HG02588 (cell line): Measurements from ENCODE around the gene PLCB2.

Experiments
- ATAC-seq: cut with Tn5 transposase; IDR thresholded peaks from one replicate; pipeline ENCODE4 v1.9.1; 2021; ENCODE audit warnings: mild to moderate bottlenecking, moderate library complexity; ENCODE audit not compliant: unreplicated experiment

The PLCB2 gene

DNA sequence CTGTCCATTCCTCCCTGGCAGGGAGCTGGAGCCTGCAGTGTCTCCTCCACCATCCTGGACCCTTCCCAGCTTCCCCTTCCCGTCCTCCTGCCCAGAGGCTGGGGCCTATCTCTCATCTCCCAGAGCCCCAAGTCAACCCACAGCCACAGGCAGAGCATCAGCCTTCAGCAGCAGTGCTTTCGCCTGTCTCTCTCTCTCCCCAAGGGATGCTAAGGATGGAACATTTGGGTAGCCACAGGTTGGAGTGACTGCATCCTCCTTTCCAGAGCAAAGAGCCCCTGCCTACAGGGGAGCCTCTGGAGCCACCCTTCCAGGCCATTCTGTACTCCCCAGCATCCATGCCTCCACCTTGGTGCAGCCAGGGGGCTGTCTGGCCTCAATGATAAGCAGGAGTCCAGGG, 4.2 kb downstream of the PLCB2 start:
- no peak for ATAC-seq

DNA sequence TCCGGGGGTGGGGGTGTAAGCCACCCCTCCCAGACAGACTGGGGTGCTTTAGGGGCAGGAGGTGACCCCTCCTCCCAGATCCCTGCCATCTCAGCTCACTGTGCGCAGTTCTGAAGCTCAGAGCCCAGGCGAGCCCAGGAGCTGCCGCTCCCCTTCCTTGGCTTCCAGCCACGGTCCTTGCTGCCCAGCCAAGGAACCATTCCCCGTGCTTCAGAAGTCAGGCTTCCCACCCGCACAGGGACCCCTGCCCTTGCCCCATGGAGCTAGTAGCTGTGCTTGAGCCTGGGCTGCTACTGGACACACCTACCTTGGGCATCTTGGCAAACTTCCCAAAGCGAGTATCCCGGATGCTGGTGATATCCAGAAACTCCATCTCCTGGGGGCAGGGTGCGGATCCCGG, 4.8 kb downstream of the PLCB2 start:
- no peak for ATAC-seq

DNA sequence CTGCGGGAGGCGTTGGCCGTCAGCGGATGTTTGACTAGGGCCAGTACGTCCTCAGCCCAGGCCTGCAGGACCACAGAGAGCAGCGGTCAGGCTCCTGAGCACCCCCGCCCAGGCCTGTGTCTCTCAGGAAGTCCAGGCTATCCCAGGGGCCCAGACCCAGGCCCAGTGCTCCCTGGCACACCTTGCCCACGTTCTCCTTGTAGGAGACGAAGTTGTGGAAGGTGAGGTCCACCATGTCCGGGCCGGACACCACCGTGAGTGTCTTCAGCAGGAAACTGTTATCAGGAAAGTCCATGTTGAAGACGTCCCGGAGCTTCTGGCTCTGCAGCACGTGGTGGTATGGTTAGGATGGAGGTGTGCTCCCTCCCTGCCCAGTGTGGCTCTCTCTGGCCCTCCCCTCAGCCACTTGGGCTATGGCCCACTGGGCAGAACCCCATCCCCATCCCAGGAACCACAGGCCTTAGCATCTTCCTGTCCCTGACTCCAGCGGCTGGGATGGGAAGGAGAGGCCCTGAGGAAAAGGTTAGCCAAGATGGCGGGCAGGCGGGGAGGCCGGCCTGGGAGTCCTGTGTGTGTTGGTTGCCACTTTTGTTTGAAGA, 5.3 kb downstream of the PLCB2 start:
- no peak for ATAC-seq

DNA sequence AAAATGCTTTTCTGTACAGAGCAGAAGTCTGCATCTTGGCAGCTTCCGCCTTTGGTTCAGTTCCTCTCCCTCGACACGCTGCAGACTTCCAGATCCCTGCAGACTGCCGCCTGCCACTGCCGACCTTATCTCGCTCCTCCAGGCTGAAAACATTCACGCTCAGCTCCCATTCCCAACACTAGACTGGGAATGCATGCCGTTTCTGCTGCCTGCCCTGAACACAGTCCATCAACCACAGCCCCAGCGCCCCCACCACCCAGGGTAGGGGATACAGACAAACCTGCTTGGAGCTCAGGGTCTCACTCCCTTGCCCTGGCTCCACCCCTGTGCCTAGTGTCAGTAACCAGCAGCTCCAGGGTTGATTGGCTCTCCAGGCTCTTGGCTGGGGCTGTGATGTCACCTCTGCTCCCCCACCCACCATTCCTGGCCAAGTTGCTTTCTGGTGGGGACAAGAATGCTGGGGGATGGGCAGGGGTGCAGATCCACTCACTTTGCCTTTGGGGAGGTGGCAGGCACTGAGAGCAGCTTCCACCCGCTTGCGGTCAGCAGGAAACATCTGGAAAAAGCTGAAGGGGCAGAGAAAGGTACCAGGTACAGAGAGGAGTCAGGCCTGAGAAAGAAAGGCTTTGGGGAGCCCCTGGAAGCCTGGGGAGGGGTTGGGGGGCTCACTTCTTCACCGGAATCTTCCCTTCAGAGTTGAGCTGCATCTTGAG, 6.1 kb downstream of the PLCB2 start:
- ATAC-seq: no peak

DNA sequence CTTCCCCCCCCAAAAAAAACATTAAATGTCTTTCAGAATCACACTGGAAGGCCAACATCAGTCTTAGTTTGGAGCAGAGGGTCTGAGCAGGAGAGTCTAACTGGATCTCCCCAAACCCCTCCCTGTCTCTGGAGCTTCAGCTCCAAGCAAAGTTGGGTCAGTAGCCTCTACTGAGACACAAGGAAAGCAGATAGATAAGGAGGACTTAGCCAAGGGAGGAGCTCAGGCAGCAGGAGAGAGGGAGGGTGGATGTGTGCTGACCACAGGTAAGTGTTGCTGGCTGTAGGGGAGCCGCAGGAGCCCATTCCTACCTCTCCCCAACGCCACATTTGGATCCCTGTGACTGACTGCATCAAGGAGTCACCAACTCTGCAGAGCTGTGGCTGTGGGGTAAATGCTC, 7.0 kb downstream of the PLCB2 start:
- ATAC-seq: no peak

DNA sequence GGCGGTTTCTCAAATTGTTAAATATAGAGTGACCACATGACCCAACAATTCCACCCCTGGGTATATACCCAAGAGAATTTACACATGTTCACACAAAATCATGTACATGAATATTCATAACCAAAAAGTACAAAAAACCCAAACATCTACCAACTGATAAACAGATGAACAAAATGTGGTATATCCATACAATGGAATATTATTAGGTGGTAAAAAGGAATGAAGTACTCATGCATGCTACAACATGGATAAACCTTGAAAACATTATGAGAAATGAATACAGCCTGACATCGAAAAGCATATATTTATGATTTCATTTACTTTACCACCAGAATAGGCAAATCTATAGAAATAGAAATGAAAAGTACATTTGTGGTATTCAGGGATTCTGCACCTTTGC, 7.4 kb downstream of the PLCB2 start:
- ATAC-seq: no peak

DNA sequence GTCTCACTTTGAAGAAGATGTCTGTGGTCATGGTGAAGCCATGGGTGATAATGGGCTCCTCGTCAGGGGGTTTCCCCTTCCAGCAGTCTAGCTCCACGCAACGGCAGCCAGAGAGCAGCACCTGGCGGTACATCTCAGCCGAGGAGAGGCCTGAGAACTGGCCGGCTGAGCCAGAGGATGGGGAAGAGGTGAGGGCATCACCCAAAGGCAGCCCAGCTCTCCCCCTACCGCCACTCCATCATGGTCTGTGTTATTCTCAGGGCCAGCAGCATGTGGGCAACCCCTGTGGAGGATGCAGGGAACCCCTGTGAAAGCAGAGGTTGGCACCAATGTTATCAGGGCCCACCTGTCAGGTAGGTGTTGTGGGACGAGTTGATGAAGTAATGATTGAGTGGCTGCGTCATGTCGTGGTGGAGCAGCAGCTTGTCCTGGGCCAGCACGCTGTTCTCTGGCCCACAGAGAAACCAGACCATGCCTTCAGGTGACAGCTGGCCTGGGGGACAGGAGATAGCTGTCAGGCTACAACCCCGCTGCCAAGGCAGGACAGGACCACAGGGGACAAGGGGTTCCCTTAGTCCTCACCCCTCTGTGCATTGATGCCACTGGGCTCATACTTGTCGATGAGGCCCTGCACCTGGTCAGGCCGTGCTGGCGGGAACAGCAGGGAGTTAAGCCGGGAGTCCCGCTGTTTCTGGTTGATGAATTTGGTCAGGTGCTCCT, 9.4 kb downstream of the PLCB2 start:
- ATAC-seq: no peak

DNA sequence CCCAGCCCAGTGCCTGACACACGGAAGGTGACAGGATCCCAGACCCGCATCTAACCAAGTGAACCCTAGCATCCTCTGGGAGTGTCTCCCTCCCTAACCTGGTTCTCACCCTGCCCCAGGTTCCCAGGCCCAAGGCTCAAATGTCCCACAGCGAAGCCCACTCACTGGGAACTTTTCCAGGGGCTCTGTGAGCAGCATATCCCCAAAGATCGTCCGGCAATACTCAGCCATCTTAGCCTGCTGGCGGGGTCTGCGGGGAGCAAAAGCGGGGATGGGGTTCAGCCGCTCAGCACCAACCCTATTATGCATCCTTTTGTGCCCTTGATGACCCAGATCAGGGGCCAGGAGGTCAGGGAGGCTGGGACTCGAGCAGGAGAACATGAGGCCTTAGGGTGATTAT, 10.4 kb downstream of the PLCB2 start:
- ATAC-seq: no peak

DNA sequence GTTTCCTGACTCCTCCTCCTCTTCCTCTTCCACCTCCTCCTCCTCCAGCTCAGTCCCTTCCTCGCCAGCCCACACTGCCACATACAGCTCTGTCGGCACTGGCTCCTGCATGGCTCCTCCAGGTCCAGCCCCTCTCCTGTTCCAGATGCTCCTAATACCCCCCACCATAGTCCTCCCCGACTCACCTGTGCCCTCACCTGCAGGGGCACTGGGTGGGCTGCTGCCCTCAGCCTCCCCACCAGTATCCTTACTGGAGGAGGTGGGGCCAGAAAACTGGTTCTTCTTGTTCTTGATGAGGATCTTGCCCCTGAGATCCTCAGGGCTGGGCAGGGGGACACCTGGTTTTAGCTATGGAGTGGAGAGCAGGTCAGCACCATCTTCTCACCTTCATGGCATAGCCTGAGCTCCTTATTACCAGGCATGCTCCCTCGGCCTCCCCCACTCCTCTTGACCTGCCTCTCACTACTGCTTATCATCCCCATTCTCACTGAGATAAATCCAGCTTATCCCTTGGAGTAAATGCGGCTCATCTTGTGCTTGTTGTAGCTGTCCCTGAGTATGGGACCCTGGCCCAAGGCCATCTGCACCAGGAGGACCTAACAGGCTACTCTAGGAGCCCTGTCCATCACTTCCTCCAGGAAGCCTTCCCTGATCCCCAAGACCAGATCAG, 11.0 kb downstream of the PLCB2 start:
- ATAC-seq: no peak

DNA sequence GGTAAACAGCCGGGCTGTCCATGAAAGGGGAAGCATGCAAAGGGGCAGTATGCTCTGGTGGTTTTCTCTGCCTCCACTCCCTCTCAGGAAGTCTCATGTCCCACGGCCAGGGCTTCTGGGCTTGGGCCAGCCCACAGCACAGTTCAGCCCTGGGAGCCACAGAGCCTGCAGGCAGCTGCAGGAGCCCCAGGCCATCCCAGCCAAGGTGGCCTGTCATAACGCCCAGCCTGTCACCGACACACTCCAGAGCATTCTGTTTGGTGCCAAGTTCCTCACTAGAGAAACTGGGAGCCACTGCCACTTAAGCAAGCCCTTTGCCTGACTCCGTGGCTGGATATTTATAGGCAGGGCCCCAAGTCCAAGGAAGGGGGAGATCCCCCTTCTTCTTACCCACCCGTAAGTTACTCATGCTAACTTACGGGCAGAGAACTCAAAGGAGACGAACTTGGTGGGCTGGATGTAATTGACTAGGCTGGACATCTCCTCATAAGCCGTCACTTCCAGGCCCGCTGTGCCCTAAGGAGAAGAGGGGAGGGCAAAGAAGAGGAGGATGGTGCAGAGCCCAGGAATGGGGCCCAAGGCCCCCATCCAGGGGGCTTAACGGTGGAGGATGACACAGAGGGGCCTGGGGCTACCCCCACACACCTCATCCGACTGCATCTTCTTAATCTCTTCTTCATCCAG, 11.7 kb downstream of the PLCB2 start:
- no peak for ATAC-seq

DNA sequence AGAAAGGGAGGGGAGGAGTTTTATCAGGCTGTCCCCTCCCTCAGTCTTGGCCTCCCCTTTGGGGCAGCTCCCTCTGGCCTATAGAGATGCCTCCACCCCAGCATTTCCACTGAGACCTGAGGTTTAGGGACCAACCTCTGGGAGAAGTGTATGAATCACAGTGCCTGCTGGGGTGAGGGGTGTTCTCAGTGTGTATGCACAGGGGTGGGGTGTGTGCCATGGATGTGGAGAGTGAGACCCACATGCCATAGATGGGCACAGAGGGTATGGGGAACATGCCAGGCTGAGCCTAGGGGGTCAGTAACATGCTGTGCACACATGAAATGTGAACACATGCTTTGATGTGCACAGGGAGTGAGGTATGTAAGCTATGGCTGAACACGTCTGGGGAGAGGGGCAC, 12.4 kb downstream of the PLCB2 start:
- ATAC-seq: no peak

DNA sequence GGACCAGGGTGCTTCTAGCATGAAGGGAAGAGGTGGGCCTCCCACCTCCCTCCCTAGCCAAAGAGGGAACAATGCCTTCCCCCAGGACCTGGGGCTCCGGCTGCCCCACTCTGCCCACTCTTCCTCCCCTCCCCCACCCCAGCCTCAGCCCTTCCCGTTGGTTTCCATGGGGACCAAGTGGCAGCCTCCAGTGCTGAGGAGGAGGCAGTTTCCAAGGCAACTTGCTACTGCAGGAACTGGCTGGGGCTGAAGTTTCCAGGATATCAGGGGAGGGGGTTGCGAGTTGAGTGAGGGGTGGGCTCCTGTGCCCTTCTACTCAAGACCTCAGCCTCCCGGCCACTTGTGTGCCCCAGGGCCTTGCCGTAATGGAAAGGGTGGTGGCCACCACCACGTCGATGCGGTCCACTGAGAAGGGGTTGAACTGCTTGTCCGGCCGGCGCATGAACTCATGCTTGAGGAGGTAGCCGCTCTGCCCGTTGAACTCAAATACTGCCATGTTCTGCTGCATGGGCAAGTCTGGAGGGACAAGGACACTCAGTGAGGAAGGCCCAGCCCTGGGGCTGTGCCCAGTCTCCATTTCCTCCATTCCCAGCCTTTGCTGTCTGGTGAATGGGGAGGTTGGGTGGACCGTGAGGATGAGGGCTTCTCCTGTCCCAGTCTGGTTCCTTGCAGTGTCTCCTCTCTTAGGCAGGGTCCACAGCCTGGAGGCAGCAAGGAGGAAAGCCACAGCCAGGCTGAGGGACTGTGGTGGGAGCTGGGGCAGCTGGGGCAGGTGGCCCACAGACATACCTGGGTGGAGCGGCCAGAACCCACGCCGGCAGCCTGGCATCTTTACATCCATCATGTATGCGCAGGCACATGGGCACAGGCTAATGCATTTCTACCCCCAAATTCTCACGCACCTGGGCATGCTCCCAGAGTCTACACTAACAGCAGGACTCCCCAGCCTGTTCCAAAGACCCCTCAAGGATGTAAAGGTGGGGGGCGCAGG, 13.5 kb downstream of the PLCB2 start:
- no peak for ATAC-seq

DNA sequence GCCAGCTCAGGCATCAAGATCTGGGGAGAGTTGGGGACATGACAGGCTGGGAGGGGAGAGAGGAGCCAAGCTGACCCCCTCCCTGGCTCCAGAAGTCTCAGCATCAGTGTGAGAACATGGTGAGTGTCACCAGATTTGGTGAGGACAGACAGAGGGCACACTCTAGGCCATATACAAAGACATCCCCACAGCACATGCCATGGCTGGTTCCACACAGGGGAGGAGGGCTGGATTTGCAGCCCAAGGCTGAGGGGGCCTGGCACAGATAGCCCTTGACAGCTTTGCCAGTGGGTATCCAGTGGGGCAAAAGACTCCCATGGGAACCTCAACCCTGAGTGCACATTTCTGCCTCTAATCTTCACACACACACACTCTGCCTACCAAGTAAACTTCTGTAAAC, 14.7 kb downstream of the PLCB2 start:
- no peak for ATAC-seq

DNA sequence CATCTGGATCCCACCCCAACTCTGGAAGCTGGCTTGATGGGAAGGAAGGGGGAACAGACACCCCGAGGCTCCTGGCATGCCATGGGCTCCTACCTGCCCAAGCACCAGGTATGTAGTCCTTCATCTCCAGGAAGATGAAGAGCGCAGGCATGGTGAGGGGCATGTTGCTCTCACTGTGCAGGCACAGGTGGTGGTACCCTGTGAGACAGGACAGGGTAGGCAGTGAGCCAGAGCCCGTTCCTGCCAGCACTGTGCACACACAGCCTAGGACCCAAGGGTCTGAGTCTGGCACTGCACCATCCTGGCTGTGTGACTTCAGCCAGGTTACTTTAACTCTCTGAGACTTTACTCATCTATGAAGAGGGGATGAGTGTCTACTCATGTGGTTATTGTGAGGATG, 15.5 kb downstream of the PLCB2 start:
- no peak for ATAC-seq

DNA sequence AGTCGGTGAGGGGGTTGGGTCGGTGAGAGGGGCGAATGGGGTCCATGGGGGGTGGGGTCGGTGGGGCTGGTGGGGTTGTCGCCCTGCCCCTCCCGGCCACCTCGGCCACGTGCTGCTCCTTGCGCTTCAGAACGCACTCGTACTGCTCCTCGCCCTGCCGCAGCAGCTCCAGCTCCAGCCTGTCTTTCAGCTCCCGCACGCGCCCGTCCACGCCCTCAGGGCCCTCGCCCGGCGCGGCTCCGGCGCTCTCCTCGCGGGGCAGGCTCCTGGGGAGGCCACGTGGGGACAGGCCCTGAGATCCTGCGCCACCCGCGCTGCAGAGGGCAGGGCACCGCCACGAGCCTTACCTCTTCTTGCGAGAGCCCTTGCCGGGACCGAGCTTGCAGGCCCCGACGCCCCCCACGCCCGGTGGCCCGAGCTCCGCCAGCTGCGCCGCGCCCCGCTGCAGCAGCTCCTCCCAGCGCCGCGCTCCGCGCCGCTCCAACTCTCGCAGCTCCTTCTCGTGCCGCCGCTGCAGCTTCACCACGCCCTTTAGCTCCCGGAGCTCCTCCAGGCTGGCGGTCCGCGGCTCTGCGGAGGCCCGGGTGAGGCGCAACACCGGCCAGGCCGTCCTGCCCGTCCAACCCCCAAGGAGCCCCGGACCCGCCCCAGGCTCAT, 16.7 kb downstream of the PLCB2 start:
- no peak for ATAC-seq

DNA sequence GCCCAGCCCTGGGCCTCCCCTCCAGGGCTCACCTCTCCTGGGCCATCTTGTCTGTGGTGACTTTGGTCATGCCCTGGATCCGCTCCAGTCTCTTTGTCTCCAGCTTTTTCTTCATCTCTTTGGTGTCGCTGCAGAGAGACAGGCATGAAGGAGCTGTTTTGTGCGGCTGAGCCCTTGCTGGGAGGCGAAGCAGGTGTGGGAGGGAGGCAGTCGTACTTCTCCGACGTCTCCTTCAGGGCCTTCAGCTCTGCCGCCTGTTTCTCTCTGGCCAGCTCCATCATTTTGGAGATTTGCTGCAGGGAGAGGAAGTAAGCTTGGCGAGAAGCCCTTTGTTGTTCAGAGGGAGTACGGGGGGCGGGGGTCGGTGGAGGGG, 17.2 kb downstream of the PLCB2 start:
- ATAC-seq: no peak

DNA sequence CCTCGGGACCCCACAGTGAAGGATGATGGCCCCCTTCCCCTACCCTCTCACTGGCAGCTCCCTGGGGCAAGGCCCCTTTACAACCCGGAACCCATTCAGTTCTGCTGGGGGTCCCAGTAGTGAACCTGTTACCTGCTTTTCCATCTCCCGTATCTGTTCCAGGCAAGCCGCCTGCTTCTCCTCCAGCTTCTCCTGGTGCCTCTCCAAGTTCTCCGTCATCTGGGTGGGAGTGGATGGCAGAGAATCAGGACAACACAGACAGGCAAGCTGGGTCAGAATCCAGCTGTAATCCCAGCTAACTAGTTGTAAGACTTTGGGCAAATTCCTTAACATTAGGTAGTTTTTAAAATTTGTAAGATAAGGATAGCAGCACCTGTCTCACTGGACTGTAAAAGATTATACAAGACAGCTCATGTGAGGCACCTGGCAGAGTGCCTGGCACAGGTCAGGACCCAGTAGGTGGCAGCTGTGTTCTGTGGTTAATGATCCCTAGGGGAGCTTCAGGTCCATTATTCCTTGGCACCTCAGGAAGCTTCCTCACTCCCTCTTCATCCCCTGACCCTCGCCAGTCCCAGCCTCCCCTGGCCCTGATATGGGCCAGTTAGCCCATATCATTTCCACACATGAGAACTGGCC, 18.5 kb downstream of the PLCB2 start:
- no peak for ATAC-seq

DNA sequence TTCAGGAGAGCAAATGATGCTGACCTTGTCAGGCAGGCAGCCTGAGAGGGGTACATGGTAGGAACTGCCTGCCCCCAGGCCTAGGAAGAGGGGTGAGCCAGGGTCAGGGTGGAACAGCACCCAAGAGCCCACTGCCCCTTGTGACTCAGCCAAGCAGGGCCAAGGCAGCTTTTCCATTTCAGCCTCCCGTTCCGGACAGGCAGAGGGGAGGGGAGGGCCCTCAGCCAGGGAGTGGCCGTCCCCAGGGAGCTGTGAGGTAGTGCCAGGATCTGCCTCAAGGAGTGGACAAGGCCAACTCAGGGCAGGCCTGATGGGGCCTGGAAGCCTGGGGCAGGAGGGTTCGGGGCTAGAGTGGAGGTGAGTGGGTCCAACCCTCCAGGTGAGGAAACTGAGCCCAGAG, 19.8 kb downstream of the PLCB2 start:
- no peak for ATAC-seq

DNA sequence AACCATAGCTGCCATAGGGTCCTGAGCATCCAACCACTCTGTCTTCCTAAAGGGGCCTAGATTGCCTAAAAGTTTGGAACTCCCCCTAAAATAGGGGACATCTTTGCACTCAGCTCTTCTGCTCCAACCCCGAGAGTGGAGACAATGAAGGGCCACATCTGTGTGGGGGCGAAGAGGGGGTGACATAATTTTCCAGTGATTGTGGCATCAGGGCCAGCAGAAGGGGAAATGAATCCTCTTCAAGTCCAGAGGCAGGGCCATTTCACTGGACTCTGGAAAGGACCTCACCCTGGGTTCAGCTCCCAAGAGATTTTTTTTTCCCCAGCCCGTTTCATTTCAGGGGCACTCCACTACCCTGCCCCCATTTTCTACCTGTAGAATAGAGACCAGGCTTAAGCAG, 20.2 kb downstream of the PLCB2 start:
- no peak for ATAC-seq
